ENCODE results near the gene HLA-A.
A peak's percentile ranks its signal among the peaks of the same experiment; 100 is the strongest.
"Not testable (repeated sequence)": the region's sequence is repeated elsewhere in the genome, so short reads cannot be mapped to it uniquely, and the experiment has no call there.

The HLA-A gene

GRCh38 chr6:29925321-29925720, 17.0 kb upstream of the HLA-A start:
- no peak overlapping the region for H3K27ac ChIP-seq
- no peak overlapping the region for H3K4me3 ChIP-seq
- no peak for TF ChIP-seq CTCF (IDR thresholded peaks at IDR 0.05)
- DNase-seq (ENCODE audit: low spot score), result peak; percentile 33

- TF ChIP-seq CTCF (IDR thresholded peaks at IDR 0.05), result no peak
- Histone ChIP-seq H3K4me3 (peak overlapping the region; percentile 93), H3K27ac (peak overlapping the region in 1 of 2 donors; percentile 95)
- peak; percentile 69 for DNase-seq (ENCODE audit: low spot score)
Measured at GRCh38 chr6:29925727-29926412, 16.5 kb upstream of the HLA-A start.

GRCh38 chr6:29926413-29927274, 15.7 kb upstream of the HLA-A start:
- no peak for TF ChIP-seq CTCF (IDR thresholded peaks at IDR 0.05)
- peak; percentile 81 for DNase-seq (ENCODE audit: low spot score)

GRCh38 chr6:29927275-29927569, 15.1 kb upstream of the HLA-A start:
- peak overlapping the region; percentile 93 for H3K4me3 ChIP-seq
- no peak for DNase-seq (ENCODE audit: low spot score)
- peak overlapping the region in 1 of 2 donors; percentile 95 for H3K27ac ChIP-seq
- no peak for TF ChIP-seq CTCF (IDR thresholded peaks at IDR 0.05)

More at GRCh38 chr6:29926413-29927274, 15.7 kb upstream of the HLA-A start:
- peak overlapping the region; percentile 93 for H3K4me3 ChIP-seq
- H3K27ac ChIP-seq, result peak overlapping the region in 1 of 2 donors; percentile 95

- DNase-seq (ENCODE audit: low spot score), result peak; percentile 35
- Histone ChIP-seq H3K4me3 (no peak overlapping the region), H3K27ac (no peak overlapping the region)
- no peak for TF ChIP-seq CTCF (IDR thresholded peaks at IDR 0.05)
Measured at GRCh38 chr6:29927841-29928388, 14.4 kb upstream of the HLA-A start.

GRCh38 chr6:29930047-29930446, 12.3 kb upstream of the HLA-A start:
- H3K27ac ChIP-seq; DNase-seq (ENCODE audit: low spot score); H3K4me3 ChIP-seq: not testable (repeated sequence)

GRCh38 chr6:29933955-29934354, 8.4 kb upstream of the HLA-A start:
- Histone ChIP-seq H3K4me3 (no peak overlapping the region), H3K27ac (no peak overlapping the region)
- no peak for TF ChIP-seq CTCF (IDR thresholded peaks at IDR 0.05)
- DNase-seq (ENCODE audit: low spot score), result no peak
